Mesenchymal stem cell (in vitro differentiated cells and primary cell): ENCODE data around the gene DRC3.
A peak's percentile ranks its signal among the peaks of the same experiment; 100 is the strongest.

Experiments used
- DNase-seq: peaks from one replicate; pipeline ENCODE4 v3.0.0-alpha.2; 2013
- H2AFZ ChIP-seq: one replicate; pipeline ENCODE4 v1.6.1; 2013; ENCODE audit warnings: low read depth, mild to moderate bottlenecking, control low read depth, inconsistent platforms, low read length, moderate library complexity
- H2AK5ac ChIP-seq: 2 replicates; pipeline ENCODE4 v1.6.1; 2013; ENCODE audit warnings: low read length, moderate library complexity, mild to moderate bottlenecking, inconsistent platforms; ENCODE audit not compliant: severe bottlenecking
- H2BK120ac ChIP-seq: one replicate; pipeline ENCODE4 v1.6.1; 2013; ENCODE audit warnings: low read depth, mild to moderate bottlenecking, inconsistent platforms, low read length, moderate library complexity
- H2BK12ac ChIP-seq, 2 experiments: one replicate each; pipeline ENCODE4 v1.6.1; 2013; ENCODE audit warnings: inconsistent platforms in 2 of 2, low read length in 2 of 2, mild to moderate bottlenecking in 2 of 2, moderate library complexity in 2 of 2, control low read depth in 1 of 2
- H2BK15ac ChIP-seq: one replicate; pipeline ENCODE4 v1.6.1; 2013; ENCODE audit warnings: mild to moderate bottlenecking, low read depth, inconsistent platforms; ENCODE audit not compliant: poor library complexity, severe bottlenecking
- H2BK5ac ChIP-seq: 2 replicates; pipeline ENCODE4 v1.6.1; 2013; ENCODE audit warnings: low read depth, mild to moderate bottlenecking, low read length, control low read depth, inconsistent platforms; ENCODE audit not compliant: poor library complexity, severe bottlenecking
- H3K14ac ChIP-seq, 2 experiments: one replicate each; pipeline ENCODE4 v1.6.1; 2013; ENCODE audit warnings: inconsistent platforms in 2 of 2, low read length in 2 of 2, control low read depth in 1 of 2, mild to moderate bottlenecking in 1 of 2, moderate library complexity in 1 of 2
- H3K18ac ChIP-seq, 2 experiments: one replicate each; pipeline ENCODE4 v1.6.1; 2013; ENCODE audit warnings: inconsistent platforms in 2 of 2, low read length in 2 of 2, control low read depth in 1 of 2, low read depth in 1 of 2, mild to moderate bottlenecking in 1 of 2
- H3K23ac ChIP-seq, 2 experiments: one replicate each; pipeline ENCODE4 v1.6.1; 2013; ENCODE audit warnings: inconsistent platforms in 2 of 2, low read length in 2 of 2, mild to moderate bottlenecking in 2 of 2, moderate library complexity in 2 of 2, control low read depth in 1 of 2
- H3K27ac ChIP-seq: 2 replicates; pipeline ENCODE4 v1.5.1; 2013; ENCODE audit warnings: mild to moderate bottlenecking, moderate library complexity, low read length, control low read depth, inconsistent platforms; ENCODE audit not compliant: poor library complexity, severe bottlenecking
- H3K27me3 ChIP-seq, 2 experiments: 2 replicates each; pipeline versions ENCODE4 v1.6.1 to v1.7.0; 2013; ENCODE audit warnings: low read length in 2 of 2, mild to moderate bottlenecking in 2 of 2, moderate library complexity in 2 of 2, control low read depth in 1 of 2, inconsistent platforms in 1 of 2; ENCODE audit not compliant: control insufficient read depth in 1 of 2, insufficient read depth in 1 of 2
- H3K36me3 ChIP-seq, 2 experiments: 2 replicates each; pipeline versions ENCODE4 v1.6.1 to v1.7.0; 2013; ENCODE audit warnings: low read length in 2 of 2, control low read depth in 1 of 2, inconsistent platforms in 1 of 2, low read depth in 1 of 2, mild to moderate bottlenecking in 1 of 2; ENCODE audit not compliant: insufficient read depth in 2 of 2, control insufficient read depth in 1 of 2
- H3K4ac ChIP-seq, 2 experiments: one replicate each; pipeline ENCODE4 v1.6.1; 2013; ENCODE audit warnings: inconsistent platforms in 2 of 2, low read length in 2 of 2, mild to moderate bottlenecking in 2 of 2, moderate library complexity in 2 of 2, control low read depth in 1 of 2, low read depth in 1 of 2
- H3K4me1 ChIP-seq: 2 replicates; pipeline ENCODE4 v1.6.1; 2013; ENCODE audit warnings: low read depth, low read length, control low read depth; ENCODE audit not compliant: control insufficient read depth, insufficient read depth
- H3K4me2 ChIP-seq: 2 replicates; pipeline ENCODE4 v1.6.1; 2013; ENCODE audit warnings: low read length, mild to moderate bottlenecking, inconsistent platforms; ENCODE audit not compliant: poor library complexity, severe bottlenecking
- H3K4me3 ChIP-seq, 2 experiments: 2 replicates each; pipeline versions ENCODE4 v1.5.1 to v1.7.0; 2013; ENCODE audit warnings: low read length in 2 of 2, mild to moderate bottlenecking in 2 of 2, control low read depth in 1 of 2, low read depth in 1 of 2; ENCODE audit not compliant: insufficient read depth in 1 of 2
- H3K79me1 ChIP-seq: replicated peaks from 2 replicates; pipeline ENCODE4 v1.6.1; 2013; ENCODE audit warnings: mild to moderate bottlenecking, control low read depth, low read length, inconsistent platforms; ENCODE audit not compliant: poor library complexity, severe bottlenecking
- H3K9ac ChIP-seq: 2 replicates; pipeline ENCODE4 v1.7.0; 2013; ENCODE audit warnings: mild to moderate bottlenecking, low read length, moderate library complexity
- H3K9me3 ChIP-seq: 2 replicates; pipeline ENCODE4 v1.7.0; 2013; ENCODE audit warnings: mild to moderate bottlenecking, low read length; ENCODE audit not compliant: control insufficient read depth
- H4K8ac ChIP-seq: one replicate; pipeline ENCODE4 v1.6.1; 2013; ENCODE audit warnings: inconsistent platforms, mild to moderate bottlenecking, low read length, moderate library complexity
- H4K91ac ChIP-seq: one replicate; pipeline ENCODE4 v1.6.1; 2013; ENCODE audit warnings: mild to moderate bottlenecking, low read length, inconsistent platforms
- WGBS: methylation state at CpG from one replicate; pipeline ENCODE4 v1.1.7; 2013; ENCODE audit warnings: mixed read lengths; 5-methylcytosine and 5-hydroxymethylcytosine counted together

The DRC3 gene

DNA sequence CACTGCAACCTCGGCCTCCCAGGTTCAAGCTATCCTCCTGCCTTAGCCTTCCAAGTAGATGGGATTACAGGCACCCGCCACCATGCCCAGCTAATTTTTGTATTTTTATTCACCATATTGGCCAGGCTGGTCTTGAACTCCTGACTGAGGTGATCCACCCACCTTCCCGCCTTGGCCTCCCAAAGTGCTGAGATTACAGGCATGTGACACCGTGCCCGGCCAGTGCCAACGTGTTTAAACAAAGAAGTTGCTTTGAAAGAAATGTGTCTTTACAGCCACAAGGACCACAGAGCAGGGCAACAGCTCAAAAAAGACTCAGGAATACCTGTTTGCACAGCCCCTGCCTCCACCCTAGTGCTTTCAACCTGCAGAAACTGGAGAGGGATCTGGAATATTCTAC lies 41.3 kb downstream of the DRC3 start:
- H2BK15ac ChIP-seq: no peak overlapping the region
- H2BK120ac ChIP-seq: no peak overlapping the region
- H3K36me3 ChIP-seq: peaks cover 17 to 30% of the 10 kb centered on the region in 2 experiments
- H2BK12ac ChIP-seq: no peak overlapping the region
- no peak overlapping the region for H3K9ac ChIP-seq
- WGBS: 97% methylated on average over 6 of the region's 6 CpGs
- no peak overlapping the region for H3K14ac ChIP-seq
- H3K79me1 ChIP-seq: no peaks in the 10 kb centered on the region
- no peak overlapping the region for H2AFZ ChIP-seq
- H3K27me3 ChIP-seq: no peaks in the 10 kb centered on the region
- H3K27ac ChIP-seq: no peak overlapping the region
- DNase-seq: no peak
- no peak overlapping the region for H2AK5ac ChIP-seq
- no peak overlapping the region for H3K18ac ChIP-seq
- H3K4me1 ChIP-seq: peaks cover 23% of the 10 kb centered on the region
- no peak overlapping the region for H3K4me3 ChIP-seq
- no peak overlapping the region for H3K4ac ChIP-seq
- no peak overlapping the region for H3K23ac ChIP-seq
- no peak overlapping the region for H3K4me2 ChIP-seq
- H4K8ac ChIP-seq: no peak overlapping the region
- H3K9me3 ChIP-seq: peaks cover 6% of the 10 kb centered on the region
- H2BK5ac ChIP-seq: no peak overlapping the region
- no peak overlapping the region for H4K91ac ChIP-seq

DNA sequence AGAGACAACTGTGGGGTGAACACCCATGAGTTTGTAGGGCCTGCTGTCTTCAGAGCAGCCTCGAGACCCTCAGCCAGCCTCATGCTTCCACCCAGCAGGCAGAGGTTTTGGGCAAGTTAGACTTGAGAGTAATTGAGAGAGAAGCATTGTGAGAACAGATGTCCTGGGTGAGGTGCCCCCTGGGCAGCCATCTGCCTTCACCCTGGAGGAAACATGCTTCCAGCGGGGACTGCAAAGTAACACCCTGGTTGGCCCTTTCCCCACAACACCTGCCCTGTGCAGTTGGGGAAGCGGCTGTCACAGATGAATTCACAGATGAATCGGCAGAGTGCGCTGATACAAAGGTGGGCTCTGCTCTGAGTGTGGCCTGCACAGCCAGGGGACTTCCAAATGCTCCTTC lies 42.9 kb downstream of the DRC3 start:
- Histone ChIP-seq H3K27ac (no peak overlapping the region), H3K4me3 (no peak overlapping the region), H3K27me3 (no peaks in the 10 kb centered on the region), H2AFZ (no peak overlapping the region), H2BK5ac (no peak overlapping the region), H3K23ac (no peak overlapping the region), H3K36me3 (peaks cover 17 to 34% of the 10 kb centered on the region in 2 experiments), H3K4me2 (no peak overlapping the region), H2AK5ac (peak overlapping the region; percentile 41), H3K9me3 (peaks cover under 1% of the 10 kb centered on the region), H2BK120ac (no peak overlapping the region), H3K79me1 (peaks cover 3% of the 10 kb centered on the region), H3K14ac (no peak overlapping the region), H4K91ac (no peak overlapping the region), H3K18ac (no peak overlapping the region), H4K8ac (no peak overlapping the region), H3K4ac (no peak overlapping the region), H2BK12ac (no peak overlapping the region), H3K9ac (no peak overlapping the region), H2BK15ac (no peak overlapping the region), H3K4me1 (peaks cover 17% of the 10 kb centered on the region)
- WGBS: 93% methylated on average over 5 of the region's 5 CpGs
- DNase-seq: no peak

GRCh38 chr17:18016426-18016825 lies 43.8 kb downstream of the DRC3 start:
- Histone ChIP-seq H2AFZ (no peak overlapping the region), H3K14ac (no peak overlapping the region), H3K27ac (no peak overlapping the region), H3K4me1 (peaks cover 17% of the 10 kb centered on the region), H3K4me2 (no peak overlapping the region), H4K8ac (no peak overlapping the region), H2BK120ac (no peak overlapping the region), H4K91ac (no peak overlapping the region), H3K4me3 (no peak overlapping the region), H3K79me1 (peaks cover 3% of the 10 kb centered on the region), H2AK5ac (no peak overlapping the region), H3K4ac (no peak overlapping the region), H3K27me3 (no peaks in the 10 kb centered on the region), H3K9me3 (no peaks in the 10 kb centered on the region), H3K23ac (no peak overlapping the region), H3K9ac (no peak overlapping the region), H2BK15ac (no peak overlapping the region), H3K18ac (no peak overlapping the region), H2BK12ac (no peak overlapping the region), H2BK5ac (no peak overlapping the region), H3K36me3 (peaks cover 22 to 35% of the 10 kb centered on the region in 2 experiments)
- WGBS: 97% methylated on average over 12 of the region's 12 CpGs
- no peak for DNase-seq

DNA sequence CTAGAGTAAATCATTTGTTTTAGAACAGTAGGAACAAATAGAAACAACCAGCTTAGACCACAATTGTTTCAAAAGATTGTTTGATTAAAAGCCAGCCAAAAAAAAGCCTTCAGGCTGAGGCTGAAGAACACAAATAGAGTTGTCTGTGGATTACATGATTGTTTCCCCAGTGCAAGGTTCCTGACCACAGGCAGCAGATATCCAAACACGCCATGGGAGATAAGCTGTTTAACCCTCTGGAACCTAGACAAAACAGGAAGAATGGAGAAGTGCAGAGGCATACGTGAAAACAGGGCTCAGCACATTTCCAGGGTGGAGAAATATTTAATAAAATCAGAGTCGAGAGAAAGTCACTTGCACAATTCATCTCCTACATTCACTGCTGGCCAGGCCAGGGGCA lies 45.3 kb downstream of the DRC3 start:
- Histone ChIP-seq H2BK15ac (no peak overlapping the region), H2BK12ac (no peak overlapping the region), H2AK5ac (no peak overlapping the region), H3K4me1 (peaks cover 17% of the 10 kb centered on the region), H3K9me3 (no peaks in the 10 kb centered on the region), H2BK120ac (no peak overlapping the region), H3K14ac (no peak overlapping the region), H3K23ac (no peak overlapping the region), H3K18ac (no peak overlapping the region), H3K36me3 (peaks cover 26 to 38% of the 10 kb centered on the region in 2 experiments), H4K91ac (no peak overlapping the region), H4K8ac (no peak overlapping the region), H3K4ac (no peak overlapping the region), H2AFZ (no peak overlapping the region), H3K4me3 (no peak overlapping the region), H3K79me1 (peaks cover 3% of the 10 kb centered on the region), H3K4me2 (no peak overlapping the region), H3K27me3 (no peaks in the 10 kb centered on the region), H3K9ac (no peak overlapping the region), H3K27ac (no peak overlapping the region), H2BK5ac (no peak overlapping the region)
- 83% methylated on average over 3 of the region's 3 CpGs for WGBS
- DNase-seq: peak; percentile 13
